K562 (cell line): ENCODE data around the gene CAMKV. TPM values are rescaled to one million over a fixed set of nuclear protein-coding genes. Genes with fewer than 3 reads are reported as not detected.

Experiments used
- ATF7 ChIP-seq: fragments of 450-650 bp; IDR thresholded peaks from 2 replicates; pipeline ENCODE4 v1.7.1; 2014; ENCODE audit warnings: mild to moderate bottlenecking, moderate library complexity
- CBFA2T2 ChIP-seq: fragments of 450-650 bp; conservative IDR thresholded peaks from 2 replicates; pipeline ENCODE4 v1.6.1; 2017; ENCODE audit warnings: mild to moderate bottlenecking
- CBFA2T3 ChIP-seq: fragments of 450-650 bp; IDR thresholded peaks from 2 replicates; pipeline ENCODE4 v1.6.1; 2017
- CBX1 ChIP-seq: sonication (generic); IDR thresholded peaks from 2 replicates; pipeline ENCODE4 v1.6.1; 2016; ENCODE audit warnings: antibody characterized with exemption, low read depth, mild to moderate bottlenecking
- KDM1A ChIP-seq, 2 experiments: fragments of 450-650 bp; IDR thresholded peaks; 2 replicates each; pipeline ENCODE4 v1.6.1; 2016; ENCODE audit warnings: mild to moderate bottlenecking in 2 of 2
- MGA ChIP-seq: fragments of 450-650 bp; IDR thresholded peaks from 2 replicates; pipeline ENCODE4 v1.6.1; 2016; ENCODE audit warnings: mild to moderate bottlenecking, moderate library complexity
- POLR2G ChIP-seq: fragments of 200-400 bp; formaldehyde crosslinking; IDR thresholded peaks from 2 replicates; pipeline ENCODE4 v1.6.1; 2017; ENCODE audit warnings: low read depth, mild to moderate bottlenecking, antibody characterized with exemption, low read length, moderate library complexity
- TFAP4 ChIP-seq: sonication (generic); formaldehyde crosslinking; IDR thresholded peaks from 2 replicates; pipeline ENCODE4 v1.8.0; 2022; ENCODE audit warnings: missing genetic modification reagents, mild to moderate bottlenecking, moderate library complexity, borderline replicate concordance
- polyA plus RNA-seq, 8 experiments: library from polyadenylated mRNA; depleted of rRNA in 4 of 8; stranded (reverse) in 5 of 8; unstranded in 3 of 8; fragments of >200 nt; fragmentation: Nextera tagmentation in 2 of 8; fragmentation: Illumina TruSeq in 1 of 8; extraction: Ambion mirVana in 2 of 8; extraction: Trizol in 1 of 8; gene quantifications; 2 replicates each; pipeline versions ENCODE4 v1.2.1 to v1.2.3, GENCODE V29; 2011 to 2014; ENCODE audit warnings: inconsistent platforms in 1 of 8, missing spikeins in 1 of 8
- total RNA-seq, 7 experiments: library from RNA; depleted of rRNA in 6 of 7; stranded (reverse); fragments of >200 nt in 6 of 7; fragmentation: Illumina TruSeq in 2 of 7; extraction: Trizol in 2 of 7; gene quantifications; 2 replicates each; pipeline versions ENCODE4 v1.2.1 to v1.2.3, GENCODE V29; 2011 to 2021; ENCODE audit warnings: low replicate concordance in 1 of 7

The CAMKV gene
- total and polyA plus RNA-seq, 9 of the 15 experiments (the other 6 are each of a cell fraction or from before 2014, with no cell fraction given), result 0.08 to 2.7 (median 0.79) TPM

GRCh38 chr3:49880581-49881315 is 11.0 kb upstream of the CAMKV start (continued):
- TF ChIP-seq CBFA2T3, result peak; percentile 55
- TF ChIP-seq ATF7, result no peak
- TF ChIP-seq CBFA2T2, result 0 out of 2 replicates have a peak, but pooled peaks have one; percentile 23
- peak; percentile 22; the same call in 1 of the 2 replicates for TF ChIP-seq TFAP4 (CRISPR knock-in tag)
- TF ChIP-seq CBX1, result no peak
- no peak for TF ChIP-seq MGA
- no peak for TF ChIP-seq POLR2G
- peak in 1 of 2 experiments; percentile 28; a peak in 1 of 4 replicates for TF ChIP-seq KDM1A (IDR thresholded peaks at IDR 0.05)
- TF ChIP-seq, all 486 proteins: peak for 7
